KMS-11 (cell line): ENCODE measurements around the gene ZFP36.

Source experiments
- H2AFZ ChIP-seq: fragments of 200-600 bp; sonication (generic); 2 replicates; pipeline ENCODE4 v1.6.1; 2016; ENCODE audit warnings: antibody characterized with exemption, mixed run types, low read depth
- H3K27ac ChIP-seq: fragments of 200-600 bp; sonication (generic); 2 replicates; pipeline ENCODE4 v1.6.1; 2016; ENCODE audit warnings: mild to moderate bottlenecking, mixed run types
- H3K27me3 ChIP-seq: fragments of 200-600 bp; sonication (generic); 2 replicates; pipeline ENCODE4 v1.6.1; 2017; ENCODE audit warnings: mild to moderate bottlenecking, low read depth, mixed run types, moderate library complexity; ENCODE audit not compliant: insufficient read depth
- H3K36me3 ChIP-seq: fragments of 200-600 bp; sonication (generic); 2 replicates; pipeline ENCODE4 v1.6.1; 2017; ENCODE audit warnings: mild to moderate bottlenecking, mixed run types; ENCODE audit not compliant: insufficient read depth
- H3K4me1 ChIP-seq: fragments of 200-600 bp; sonication (generic); 2 replicates; pipeline ENCODE4 v1.6.1; 2016; ENCODE audit warnings: mild to moderate bottlenecking, low read depth, mixed run types; ENCODE audit not compliant: poor library complexity, severe bottlenecking
- H3K4me2 ChIP-seq: fragments of 200-600 bp; sonication (generic); 2 replicates; pipeline ENCODE4 v1.7.0; 2016; ENCODE audit warnings: mild to moderate bottlenecking, mixed run types
- H3K4me3 ChIP-seq: fragments of 200-600 bp; sonication (generic); IDR thresholded peaks from 2 replicates; pipeline ENCODE4 v1.6.1; 2017; ENCODE audit warnings: low read depth, low read length, mixed read lengths; ENCODE audit not compliant: insufficient read depth
- H3K79me2 ChIP-seq: fragments of 200-600 bp; sonication (generic); 2 replicates; pipeline ENCODE4 v1.6.1; 2016; ENCODE audit warnings: low read depth, mixed run types; ENCODE audit not compliant: insufficient read depth
- H3K9ac ChIP-seq: fragments of 200-600 bp; sonication (generic); 2 replicates; pipeline ENCODE4 v1.6.1; 2016; ENCODE audit warnings: mild to moderate bottlenecking, mixed run types
- H4K20me1 ChIP-seq: fragments of 200-600 bp; sonication (generic); 2 replicates; pipeline ENCODE4 v1.6.1; 2016; ENCODE audit warnings: mild to moderate bottlenecking, mixed run types; ENCODE audit not compliant: insufficient read depth
- CTCF ChIP-seq: fragments of 200-600 bp; sonication (generic); conservative IDR thresholded peaks from 2 replicates; pipeline ENCODE4 v1.6.1; 2017; ENCODE audit warnings: low read depth, mild to moderate bottlenecking, antibody characterized with exemption, low read length, moderate library complexity, mixed read lengths

Gene ZFP36

GRCh38 chr19:39406656-39407409 lies at the start of gene ZFP36:
TSS of gene ZFP36 (plus strand) at chr19:39406847. CDS start at chr19:39406905, 58 bp downstream.
- H3K4me1 ChIP-seq, result peaks cover 67% of the 10 kb centered on the region
- H3K36me3 ChIP-seq, result no peaks in the 10 kb centered on the region
- peak within 1 kb of the TSS; percentile 98 for H3K4me2 ChIP-seq
- H3K4me3 ChIP-seq, result no peak within 1 kb of the TSS
- H3K9ac ChIP-seq, result peak within 1 kb of the TSS; percentile 53
- peak within 1 kb of the TSS; percentile 23; the same call in 1 of the 2 replicates for H2AFZ ChIP-seq
- no peak for TF ChIP-seq CTCF
- no peaks in the 10 kb centered on the region for H3K27me3 ChIP-seq
- H3K79me2 ChIP-seq, result peaks cover 24% of the 10 kb centered on the region
- peak within 1 kb of the TSS; percentile 61 for H3K27ac ChIP-seq
- no peaks in the 10 kb centered on the region for H4K20me1 ChIP-seq

- no peak overlapping the region for H3K4me2 ChIP-seq
- H3K4me3 ChIP-seq, result no peak overlapping the region
- no peak overlapping the region for H3K27ac ChIP-seq
- H4K20me1 ChIP-seq, result no peaks in the 10 kb centered on the region
- H3K79me2 ChIP-seq, result no peaks in the 10 kb centered on the region; the same call in 1 of the 2 replicates
- no peak overlapping the region for H3K9ac ChIP-seq
- peaks cover 6% of the 10 kb centered on the region; the same call in 1 of the 2 replicates for H3K36me3 ChIP-seq
- no peak for TF ChIP-seq CTCF
- peaks cover 4% of the 10 kb centered on the region for H3K4me1 ChIP-seq
- H3K27me3 ChIP-seq, result no peaks in the 10 kb centered on the region
- H2AFZ ChIP-seq, result no peak overlapping the region
Observed at GRCh38 chr19:39359026-39359425, 47.6 kb upstream of the ZFP36 start.

- H3K36me3 ChIP-seq, result peaks cover 6% of the 10 kb centered on the region; the same call in 1 of the 2 replicates
- no peaks in the 10 kb centered on the region for H4K20me1 ChIP-seq
- peaks cover 4% of the 10 kb centered on the region for H3K4me1 ChIP-seq
- no peaks in the 10 kb centered on the region; the same call in 1 of the 2 replicates for H3K79me2 ChIP-seq
- H3K27ac ChIP-seq, result no peak overlapping the region
- H3K27me3 ChIP-seq, result no peaks in the 10 kb centered on the region
- no peak overlapping the region for H3K9ac ChIP-seq
- H3K4me3 ChIP-seq, result no peak overlapping the region
- no peak for TF ChIP-seq CTCF
- H3K4me2 ChIP-seq, result no peak overlapping the region
- no peak overlapping the region for H2AFZ ChIP-seq
Observed at GRCh38 chr19:39360599-39360998, 46.0 kb upstream of the ZFP36 start.

- Histone ChIP-seq H3K4me3 (no peak overlapping the region), H3K9ac (no peak overlapping the region), H3K27ac (no peak overlapping the region), H4K20me1 (no peaks in the 10 kb centered on the region), H2AFZ (no peak overlapping the region), H3K4me1 (peaks cover 4% of the 10 kb centered on the region), H3K79me2 (no peaks in the 10 kb centered on the region), H3K4me2 (no peak overlapping the region), H3K27me3 (no peaks in the 10 kb centered on the region), H3K36me3 (peaks cover 6% of the 10 kb centered on the region; the same call in 1 of the 2 replicates)
- TF ChIP-seq CTCF, result no peak
Observed at GRCh38 chr19:39362682-39363657, 43.7 kb upstream of the ZFP36 start.
